ENCODE measurements around the gene ST3GAL3. TPM values are rescaled to one million over a fixed set of nuclear protein-coding genes. Genes with fewer than 3 reads are reported as not detected.

ST3GAL3 gene
- total and polyA plus RNA-seq, 2 donors (not counting 3 experiments of a cell fraction or from before 2014, with no cell fraction given): 14.3 to 35.8 TPM

DNA sequence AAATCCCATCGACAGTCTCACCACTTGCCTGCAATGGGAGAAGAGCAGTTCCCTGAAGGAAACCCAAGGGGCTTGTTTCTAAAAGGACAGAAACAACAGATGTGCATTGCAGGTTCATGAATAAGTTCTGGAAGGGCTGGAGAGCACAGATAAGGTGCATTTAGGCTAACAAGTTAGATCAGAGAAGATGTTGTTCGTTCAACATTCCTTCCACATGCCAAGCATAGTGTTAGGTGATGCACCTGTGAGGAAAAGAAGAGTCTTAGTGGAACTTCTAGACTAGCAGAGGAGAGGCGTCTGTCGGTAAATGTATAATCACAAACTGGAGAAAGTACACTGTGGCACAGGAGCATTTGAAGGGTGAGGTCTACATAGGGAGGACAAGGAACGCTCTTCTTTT is 98.0 kb downstream of the ST3GAL3 start:
- no peak overlapping the region for H3K27ac ChIP-seq (ENCODE audit: insufficient read depth, low read depth, low read length)
- no peaks in the 10 kb centered on the region for H3K9me3 ChIP-seq (replicated peaks; ENCODE audit: control insufficient read depth, insufficient read depth, low read length)
- H3K9me1 ChIP-seq (replicated peaks; ENCODE audit: control insufficient read depth, extremely low read depth, insufficient read depth, low read length): no peaks in the 10 kb centered on the region
- TF ChIP-seq EZH2 (IDR thresholded peaks at IDR 0.05; ENCODE audit: borderline replicate concordance, low read depth, low read length, severe bottlenecking) (no peak), MYC (IDR thresholded peaks at IDR 0.05; ENCODE audit: low read depth, low read length) (no peak), FOS (IDR thresholded peaks at IDR 0.05; ENCODE audit: borderline replicate concordance, insufficient read depth, low read length) (no peak), GATA2 (IDR thresholded peaks at IDR 0.05; ENCODE audit: insufficient read depth, insufficient read length, low read depth, low read length) (no peak), POLR2A (IDR thresholded peaks at IDR 0.05; ENCODE audit: low read depth, low read length) (no peak), POLR2AphosphoS5 (IDR thresholded peaks at IDR 0.05; ENCODE audit: insufficient read depth, low read depth, low read length) (no peak)
- TF ChIP-seq, protein P1, sequence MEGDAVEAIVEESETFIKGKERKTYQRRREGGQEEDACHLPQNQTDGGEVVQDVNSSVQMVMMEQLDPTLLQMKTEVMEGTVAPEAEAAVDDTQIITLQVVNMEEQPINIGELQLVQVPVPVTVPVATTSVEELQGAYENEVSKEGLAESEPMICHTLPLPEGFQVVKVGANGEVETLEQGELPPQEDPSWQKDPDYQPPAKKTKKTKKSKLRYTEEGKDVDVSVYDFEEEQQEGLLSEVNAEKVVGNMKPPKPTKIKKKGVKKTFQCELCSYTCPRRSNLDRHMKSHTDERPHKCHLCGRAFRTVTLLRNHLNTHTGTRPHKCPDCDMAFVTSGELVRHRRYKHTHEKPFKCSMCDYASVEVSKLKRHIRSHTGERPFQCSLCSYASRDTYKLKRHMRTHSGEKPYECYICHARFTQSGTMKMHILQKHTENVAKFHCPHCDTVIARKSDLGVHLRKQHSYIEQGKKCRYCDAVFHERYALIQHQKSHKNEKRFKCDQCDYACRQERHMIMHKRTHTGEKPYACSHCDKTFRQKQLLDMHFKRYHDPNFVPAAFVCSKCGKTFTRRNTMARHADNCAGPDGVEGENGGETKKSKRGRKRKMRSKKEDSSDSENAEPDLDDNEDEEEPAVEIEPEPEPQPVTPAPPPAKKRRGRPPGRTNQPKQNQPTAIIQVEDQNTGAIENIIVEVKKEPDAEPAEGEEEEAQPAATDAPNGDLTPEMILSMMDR (IDR thresholded peaks at IDR 0.05; ENCODE audit: extremely low read depth in 1 of 2, insufficient read depth in 1 of 2, low read depth in 1 of 2, low read length in 2 of 2): no peak
- TF ChIP-seq, protein P2, sequence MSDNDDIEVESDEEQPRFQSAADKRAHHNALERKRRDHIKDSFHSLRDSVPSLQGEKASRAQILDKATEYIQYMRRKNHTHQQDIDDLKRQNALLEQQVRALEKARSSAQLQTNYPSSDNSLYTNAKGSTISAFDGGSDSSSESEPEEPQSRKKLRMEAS (IDR thresholded peaks at IDR 0.05; ENCODE audit: insufficient read depth, insufficient read length): no peak
- no peak overlapping the region for H2AFZ ChIP-seq (ENCODE audit: low read depth, low read length)
- no peak for DNase-seq (ENCODE audit: low read depth, low spot score)
- no peaks in the 10 kb centered on the region for H4K20me1 ChIP-seq (replicated peaks; ENCODE audit: control insufficient read depth, extremely low read depth, insufficient read depth, low read length)
- FAIRE-seq: no peak
- dilution Hi-C loops (cut with MboI; ENCODE audit: extremely low pct_ligation_motif_present, low sequenced_read_pairs): no loop called here
- BruUV-seq (replicated peaks): no TSS peak
- no peak overlapping the region for H3K4me2 ChIP-seq (ENCODE audit: insufficient read depth, low read length)
- peaks cover 0 to 3% of the 10 kb centered on the region in 2 experiments for H3K36me3 ChIP-seq (ENCODE audit: control insufficient read depth in 2 of 2, extremely low read depth in 1 of 2, insufficient read depth in 2 of 2, low read length in 2 of 2)
- H3K4me1 ChIP-seq (ENCODE audit: control insufficient read depth, extremely low read depth, insufficient read depth, low read length): no peaks in the 10 kb centered on the region
- no peak overlapping the region for H3K4me3 ChIP-seq (replicated peaks in 1 of 3; ENCODE audit: insufficient read depth in 1 of 3, low read depth in 1 of 3, low read length in 3 of 3)
- ChIA-PET POLR2A (no interaction called here), CTCF (interaction anchor here (1.6 kb wide), 1 partner anchor 10 kb away, joined by 4 read pairs; no protein-coding TSS in a partner anchor)
- no peaks in the 10 kb centered on the region for H3K79me2 ChIP-seq (ENCODE audit: control insufficient read depth, insufficient read depth, low read length)
- no peaks in the 10 kb centered on the region for H3K27me3 ChIP-seq (ENCODE audit: control insufficient read depth in 2 of 2, insufficient read depth in 2 of 2, low read length in 2 of 2)
- no peak overlapping the region for H3K9ac ChIP-seq (replicated peaks; ENCODE audit: extremely low read depth, insufficient read depth, low read length)
- intact Hi-C loops (cut with micrococcal nuclease): no loop called here
